Uterus (tissue), 2 donors: ENCODE measurements around the gene KDM1B.

Experiments used
- CTCF ChIP-seq, 4 experiments: fragments of 200-600 bp in 2 of 4; fragments of 450-650 bp in 2 of 4; sonication (generic) in 2 of 4; IDR thresholded peaks; one replicate each; pipeline ENCODE4 v1.5.1; 2016 to 2019; ENCODE audit warnings: antibody characterized with exemption in 4 of 4, mild to moderate bottlenecking in 2 of 4, moderate library complexity in 1 of 4
- POLR2A ChIP-seq, 2 donors: fragments of 450-650 bp; IDR thresholded peaks; one replicate each; pipeline ENCODE4 v1.6.1; 2016; ENCODE audit warnings: antibody characterized with exemption in 2 of 2, mild to moderate bottlenecking in 1 of 2, moderate library complexity in 1 of 2

DNA sequence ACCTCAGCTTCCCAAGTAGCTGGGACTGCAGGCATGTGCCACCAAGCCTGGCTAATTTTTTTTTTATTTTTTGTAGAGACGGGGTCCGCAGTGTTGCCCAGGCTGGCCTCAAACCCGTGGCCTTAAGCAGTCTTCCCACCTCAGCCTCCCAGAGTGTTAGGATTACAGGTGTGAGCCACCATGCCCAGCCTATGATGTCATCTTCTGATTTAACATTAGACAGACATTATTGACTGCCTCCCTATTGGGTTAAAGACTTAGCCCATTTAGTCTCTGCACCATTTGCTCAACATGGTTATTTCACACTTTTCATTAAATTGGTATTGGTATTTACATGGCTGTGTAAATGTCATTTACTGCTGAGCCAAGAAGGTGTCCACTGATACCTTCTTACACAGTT is 63.0 kb downstream of the KDM1B start:
- no peak for TF ChIP-seq CTCF (IDR thresholded peaks at IDR 0.05)
- no peak for TF ChIP-seq POLR2A (IDR thresholded peaks at IDR 0.05)
